IMR-90 (cell line): ENCODE results near the gene FAM83G. TPM values are rescaled to one million over a fixed set of nuclear protein-coding genes. Genes with fewer than 3 reads are reported as not detected.

Experiments used
- ATAC-seq: fragments of 200-7000 bp; cut with Tn5 transposase; 2 replicates; pipeline ENCODE4 v1.9.1; 2020; ENCODE audit warnings: low read depth, mild to moderate bottlenecking, moderate library complexity
- BruUV-seq: library from RNA; stranded (reverse); fragments of 400-500 nt; replicated peaks from 2 replicates; lab custom pipeline; 2021; lab: Mats Ljungman, UMichigan
- CTCF ChIA-PET: fragments of 300-600 bp; formaldehyde crosslinking; extraction: SDS; loops from one replicate; lab custom pipeline; 2021; ENCODE audit warnings: antibody characterized with exemption; lab: Yijun Ruan, JAX
- POLR2A ChIA-PET: fragments of 300-600 bp; sonication (Branson Sonifier 250); formaldehyde crosslinking; loops from one replicate; lab custom pipeline; 2022; ENCODE audit warnings: antibody characterized with exemption; ENCODE audit not compliant: unreplicated experiment; lab: Charles Lee
- DNase-seq: peaks from one replicate; pipeline ENCODE4 v3.0.0; 2013
- H2AFZ ChIP-seq: replicated peaks from 2 replicates; pipeline ENCODE3; 2013; ENCODE audit warnings: low read length, mild to moderate bottlenecking; ENCODE audit not compliant: poor library complexity
- H2AK5ac ChIP-seq: 2 replicates; pipeline ENCODE4 v1.6.1; 2013; ENCODE audit warnings: low read depth, low read length, inconsistent platforms
- H2AK9ac ChIP-seq: replicated peaks from 2 replicates; pipeline ENCODE3; 2013; ENCODE audit warnings: mild to moderate bottlenecking, low read depth, low read length, moderate library complexity; ENCODE audit not compliant: poor library complexity
- H2BK120ac ChIP-seq: 2 replicates; pipeline ENCODE4 v1.6.1; 2013; ENCODE audit warnings: low read depth, low read length, inconsistent platforms
- H2BK15ac ChIP-seq: 3 replicates; pipeline ENCODE4 v1.6.1; 2013; ENCODE audit warnings: low read depth, low read length, inconsistent platforms
- H2BK20ac ChIP-seq: 2 replicates; pipeline ENCODE4 v1.6.1; 2013; ENCODE audit warnings: low read depth, mild to moderate bottlenecking, inconsistent platforms, low read length, moderate library complexity
- H2BK5ac ChIP-seq: 2 replicates; pipeline ENCODE4 v1.6.1; 2013; ENCODE audit warnings: mild to moderate bottlenecking, low read depth, low read length, inconsistent platforms; ENCODE audit not compliant: poor library complexity, severe bottlenecking
- H3K14ac ChIP-seq: replicated peaks from 2 replicates; pipeline ENCODE4 v1.6.1; 2013; ENCODE audit warnings: low read depth, low read length, inconsistent platforms
- H3K18ac ChIP-seq: 2 replicates; pipeline ENCODE4 v1.6.1; 2013; ENCODE audit warnings: low read depth, low read length, control low read depth
- H3K23ac ChIP-seq: 2 replicates; pipeline ENCODE4 v1.6.1; 2013; ENCODE audit warnings: low read depth, low read length, inconsistent platforms
- H3K27ac ChIP-seq: 2 replicates; pipeline ENCODE4 v1.5.1; 2013; ENCODE audit warnings: mild to moderate bottlenecking, control low read depth, low read length; ENCODE audit not compliant: insufficient read depth
- H3K27me3 ChIP-seq: 2 replicates; pipeline ENCODE4 v1.6.1; 2013; ENCODE audit warnings: low read length; ENCODE audit not compliant: control insufficient read depth, insufficient read depth
- H3K36me3 ChIP-seq: 2 replicates; pipeline ENCODE4 v1.6.1; 2013; ENCODE audit warnings: low read length, mixed read lengths; ENCODE audit not compliant: control insufficient read depth, insufficient read depth
- H3K4ac ChIP-seq: 2 replicates; pipeline ENCODE4 v1.6.1; 2013; ENCODE audit warnings: low read depth, low read length, inconsistent platforms
- H3K4me1 ChIP-seq: 2 replicates; pipeline ENCODE4 v1.6.1; 2013; ENCODE audit warnings: low read length, mixed read lengths; ENCODE audit not compliant: control insufficient read depth, insufficient read depth
- H3K4me2 ChIP-seq: 2 replicates; pipeline ENCODE4 v1.6.1; 2013; ENCODE audit warnings: low read depth, mild to moderate bottlenecking, control low read depth, low read length, moderate library complexity
- H3K4me3 ChIP-seq: 2 replicates; pipeline ENCODE4 v1.5.1; 2013; ENCODE audit warnings: low read depth, mild to moderate bottlenecking, control low read depth, low read length, moderate library complexity; ENCODE audit not compliant: insufficient read depth
- H3K56ac ChIP-seq: 2 replicates; pipeline ENCODE4 v1.6.1; 2013; ENCODE audit warnings: low read length, inconsistent platforms; ENCODE audit not compliant: insufficient read depth; ENCODE audit errors: extremely low read depth
- H3K79me1 ChIP-seq, 2 experiments: 2 replicates each; pipeline ENCODE4 v1.6.1; 2013; ENCODE audit warnings: low read length in 2 of 2, inconsistent platforms in 1 of 2, low read depth in 1 of 2
- H3K9ac ChIP-seq: 2 replicates; pipeline ENCODE4 v1.6.1; 2013; ENCODE audit warnings: low read depth, low read length, control low read depth
- H3K9me1 ChIP-seq: 2 replicates; pipeline ENCODE4 v1.6.1; 2013; ENCODE audit warnings: low read length, inconsistent platforms; ENCODE audit not compliant: insufficient read depth
- H3K9me3 ChIP-seq: 2 replicates; pipeline ENCODE4 v1.6.1; 2013; ENCODE audit warnings: low read length; ENCODE audit not compliant: control insufficient read depth, insufficient read depth
- H4K20me1 ChIP-seq: 2 replicates; pipeline ENCODE4 v1.6.1; 2013; ENCODE audit warnings: low read length, inconsistent platforms; ENCODE audit not compliant: insufficient read depth
- H4K5ac ChIP-seq: 2 replicates; pipeline ENCODE4 v1.6.1; 2013; ENCODE audit warnings: mild to moderate bottlenecking, low read depth, low read length, control low read depth
- H4K8ac ChIP-seq, 2 experiments: 2 replicates each; pipeline ENCODE4 v1.6.1; 2013; ENCODE audit warnings: low read depth in 2 of 2, low read length in 2 of 2, control low read depth in 1 of 2, inconsistent platforms in 1 of 2
- H4K91ac ChIP-seq: 2 replicates; pipeline ENCODE4 v1.6.1; 2013; ENCODE audit warnings: low read depth, low read length, inconsistent platforms; ENCODE audit not compliant: insufficient read depth
- BHLHE40 ChIP-seq: fragments of 150-350 bp; IDR thresholded peaks from 2 replicates; pipeline ENCODE4 v1.6.1; 2016; ENCODE audit warnings: mild to moderate bottlenecking, low read depth, low read length
- RFX5 ChIP-seq: IDR thresholded peaks from 2 replicates; pipeline ENCODE4 v1.8.0; 2012; ENCODE audit warnings: low read depth, mild to moderate bottlenecking, low read length, moderate library complexity
- WGBS, 2 experiments: methylation state at CpG; one replicate each; pipeline versions ENCODE4 v1.1.5 to v1.1.7; 2013; ENCODE audit warnings: missing lambda C conversion rate in 2 of 2; ENCODE audit not compliant: insufficient read length in 1 of 2; ENCODE audit errors: extremely low coverage in 2 of 2; 5-methylcytosine and 5-hydroxymethylcytosine counted together
- dilution Hi-C: fragments of 300-500 bp; cut with HindIII; formaldehyde crosslinking; loops from one replicate; pipeline ENCODE4 v1.14.3; 2018; ENCODE audit warnings: low sequenced_read_pairs; ENCODE audit not compliant: unreplicated experiment
- in situ Hi-C: fragments of 300-500 bp; cut with MboI; formaldehyde crosslinking; loops from 3 replicates; pipeline ENCODE4 v1.14.3; 2019; ENCODE audit warnings: low sequenced_read_pairs, inconsistent platforms, mixed read lengths
- intact Hi-C: fragments of 100-400 bp; cut with micrococcal nuclease; formaldehyde crosslinking; loops from 2 replicates; pipeline ENCODE4 v1.10.0; 2022
- polyA plus RNA-seq, 3 experiments: library from polyadenylated mRNA; depleted of rRNA; stranded (reverse); fragments of >200 nt; gene quantifications; 2 replicates each; pipeline ENCODE4 v1.2.3, GENCODE V29; 2012; ENCODE audit warnings: low replicate concordance in 1 of 3
- total RNA-seq: library from RNA; depleted of rRNA; stranded (reverse); fragments of >200 nt; gene quantifications from 2 replicates; pipeline ENCODE4 v1.2.3, GENCODE V29; 2012

FAM83G gene
- total and polyA plus RNA-seq, 2 of the 4 experiments (the other 2 are of a cell fraction), result 9.5 to 12.6 TPM

GRCh38 chr17:19019041-19019941 lies 14.7 kb upstream of the FAM83G start (continued):
- no peak for TF ChIP-seq RFX5

- Histone ChIP-seq H3K9ac (no peak overlapping the region), H3K23ac (no peak overlapping the region; the same call in 1 of the 2 replicates), H3K4me2 (no peak overlapping the region), H2AK9ac (no peak overlapping the region), H3K14ac (no peak overlapping the region), H2AFZ (no peak overlapping the region), H3K9me3 (no peaks in the 10 kb centered on the region), H4K5ac (no peak overlapping the region), H3K9me1 (no peaks in the 10 kb centered on the region; the same call in 1 of the 2 replicates), H3K4ac (no peak overlapping the region), H2BK5ac (no peak overlapping the region), H3K4me1 (no peaks in the 10 kb centered on the region), H4K8ac (no peak overlapping the region), H2BK20ac (no peak overlapping the region), H4K91ac (no peak overlapping the region), H3K79me1 (no peaks in the 10 kb centered on the region), H3K18ac (no peak overlapping the region), H2BK120ac (no peak overlapping the region), H3K56ac (no peak overlapping the region), H2AK5ac (no peak overlapping the region), H3K36me3 (no peaks in the 10 kb centered on the region), H4K20me1 (no peaks in the 10 kb centered on the region), H3K27ac (no peak overlapping the region), H3K27me3 (no peaks in the 10 kb centered on the region; the same call in 1 of the 2 replicates), H3K4me3 (no peak overlapping the region), H2BK15ac (no peak overlapping the region)
- dilution Hi-C loops (no loop called here), in situ Hi-C loops (no loop called here), intact Hi-C loops (no loop called here)
- DNase-seq (no peak), ATAC-seq (no peak)
- no TSS peak for BruUV-seq
- POLR2A ChIA-PET, result no interaction called here
- CTCF ChIA-PET, result no interaction called here
- TF ChIP-seq BHLHE40, result no peak
- WGBS, 2 experiments, result 100% methylated on average over 1 of the region's 6 CpGs; no CpG with 5 or more reads in 1 of the 2 experiments
These were observed 14.0 kb upstream of the FAM83G start for GRCh38 chr17:19018600-19018950.
